ENCODE data around the gene C5orf63. TPM values are rescaled to one million over a fixed set of nuclear protein-coding genes. Genes with fewer than 3 reads are reported as not detected.

Gene C5orf63
- total RNA-seq, 1 donor: 4.0 TPM

DNA sequence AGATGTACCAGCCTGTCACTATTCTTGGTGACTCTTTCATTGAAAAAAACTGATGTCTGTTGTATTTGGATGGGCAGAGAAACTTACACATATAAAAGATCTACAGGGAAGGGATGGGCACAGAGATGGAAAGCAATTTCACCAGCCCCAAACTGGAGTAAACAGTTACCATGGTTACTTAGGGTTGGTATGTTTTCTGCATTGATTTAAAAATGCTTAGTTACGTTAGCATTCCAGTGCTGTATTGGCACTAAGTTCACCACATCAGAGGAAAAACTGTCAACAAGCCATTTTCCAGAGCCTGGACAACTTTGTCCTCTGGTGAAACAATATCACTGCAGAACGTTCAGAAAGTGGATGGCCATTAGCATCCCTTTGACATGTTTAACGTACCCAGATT is 70.9 kb downstream of the C5orf63 start:
- TF ChIP-seq, protein P1, sequence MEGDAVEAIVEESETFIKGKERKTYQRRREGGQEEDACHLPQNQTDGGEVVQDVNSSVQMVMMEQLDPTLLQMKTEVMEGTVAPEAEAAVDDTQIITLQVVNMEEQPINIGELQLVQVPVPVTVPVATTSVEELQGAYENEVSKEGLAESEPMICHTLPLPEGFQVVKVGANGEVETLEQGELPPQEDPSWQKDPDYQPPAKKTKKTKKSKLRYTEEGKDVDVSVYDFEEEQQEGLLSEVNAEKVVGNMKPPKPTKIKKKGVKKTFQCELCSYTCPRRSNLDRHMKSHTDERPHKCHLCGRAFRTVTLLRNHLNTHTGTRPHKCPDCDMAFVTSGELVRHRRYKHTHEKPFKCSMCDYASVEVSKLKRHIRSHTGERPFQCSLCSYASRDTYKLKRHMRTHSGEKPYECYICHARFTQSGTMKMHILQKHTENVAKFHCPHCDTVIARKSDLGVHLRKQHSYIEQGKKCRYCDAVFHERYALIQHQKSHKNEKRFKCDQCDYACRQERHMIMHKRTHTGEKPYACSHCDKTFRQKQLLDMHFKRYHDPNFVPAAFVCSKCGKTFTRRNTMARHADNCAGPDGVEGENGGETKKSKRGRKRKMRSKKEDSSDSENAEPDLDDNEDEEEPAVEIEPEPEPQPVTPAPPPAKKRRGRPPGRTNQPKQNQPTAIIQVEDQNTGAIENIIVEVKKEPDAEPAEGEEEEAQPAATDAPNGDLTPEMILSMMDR (IDR thresholded peaks at IDR 0.05; ENCODE audit: insufficient read depth, low read length): no peak
- no peak overlapping the region for H3K4me3 ChIP-seq (ENCODE audit: low read depth, low read length)
- DNase-seq (ENCODE audit: low read depth): peak; percentile 63

DNA sequence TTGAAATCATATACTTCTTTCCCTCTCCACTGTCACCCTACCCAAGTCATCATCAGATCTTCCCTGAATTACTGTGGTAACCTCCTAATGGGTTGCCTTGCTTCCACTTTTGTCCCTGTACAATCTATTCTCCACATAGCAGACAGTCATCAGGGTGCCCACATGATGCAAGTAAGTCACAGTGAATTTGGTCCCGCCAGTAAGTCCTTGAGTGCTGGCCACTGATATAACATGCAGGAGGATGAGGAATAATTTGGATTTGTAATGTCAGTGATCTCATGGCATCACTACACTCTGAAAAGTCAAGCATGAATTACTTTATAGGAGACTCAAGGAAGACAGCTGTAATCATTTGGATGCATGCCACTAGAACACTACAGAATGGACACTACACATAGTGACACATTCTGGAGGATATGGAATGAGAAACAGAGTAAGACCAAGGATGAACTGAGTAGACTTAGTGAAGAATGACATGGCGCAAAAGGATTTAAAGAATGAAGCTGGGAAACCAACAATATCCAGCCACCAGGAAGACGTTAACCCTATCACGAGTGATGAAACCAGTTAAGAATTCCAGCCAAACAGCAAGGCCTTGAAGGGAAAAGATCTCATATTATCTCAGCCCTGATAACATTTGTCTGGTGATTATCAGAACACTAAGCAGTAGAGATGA is 71.5 kb downstream of the C5orf63 start:
- peak; percentile 92 for DNase-seq (ENCODE audit: low read depth)
- TF ChIP-seq, protein P1 (IDR thresholded peaks at IDR 0.05; ENCODE audit: insufficient read depth, low read length): no peak
- H3K4me3 ChIP-seq (ENCODE audit: low read depth, low read length): no peak overlapping the region

Other genes with a start within 250 kb of the C5orf63 start
- gene MARCHF3, start 42.9 kb downstream of the C5orf63 start, total RNA-seq (ENCODE audit: low replicate concordance): 5.5 and 16.9 TPM in 2 replicates
- not detected in 2 replicates for gene MEGF10, start 217.3 kb upstream of the C5orf63 start, total RNA-seq (ENCODE audit: low replicate concordance)

Measured in fibroblast of the aortic adventitia (primary cell).